Activated CD4-positive, alpha-beta T cell treated with anti-CD3 and anti-CD28 coated beads for 24 hours (primary cell): ENCODE data around the gene POLDIP2.
A peak's percentile ranks its signal among the peaks of the same experiment; 100 is the strongest.

Experiments used
- DNase-seq, 2 donors: peaks; one replicate each; pipeline ENCODE4 v3.0.0-alpha.2; 2020; ENCODE audit warnings: low read depth in 2 of 2

POLDIP2 gene

DNA sequence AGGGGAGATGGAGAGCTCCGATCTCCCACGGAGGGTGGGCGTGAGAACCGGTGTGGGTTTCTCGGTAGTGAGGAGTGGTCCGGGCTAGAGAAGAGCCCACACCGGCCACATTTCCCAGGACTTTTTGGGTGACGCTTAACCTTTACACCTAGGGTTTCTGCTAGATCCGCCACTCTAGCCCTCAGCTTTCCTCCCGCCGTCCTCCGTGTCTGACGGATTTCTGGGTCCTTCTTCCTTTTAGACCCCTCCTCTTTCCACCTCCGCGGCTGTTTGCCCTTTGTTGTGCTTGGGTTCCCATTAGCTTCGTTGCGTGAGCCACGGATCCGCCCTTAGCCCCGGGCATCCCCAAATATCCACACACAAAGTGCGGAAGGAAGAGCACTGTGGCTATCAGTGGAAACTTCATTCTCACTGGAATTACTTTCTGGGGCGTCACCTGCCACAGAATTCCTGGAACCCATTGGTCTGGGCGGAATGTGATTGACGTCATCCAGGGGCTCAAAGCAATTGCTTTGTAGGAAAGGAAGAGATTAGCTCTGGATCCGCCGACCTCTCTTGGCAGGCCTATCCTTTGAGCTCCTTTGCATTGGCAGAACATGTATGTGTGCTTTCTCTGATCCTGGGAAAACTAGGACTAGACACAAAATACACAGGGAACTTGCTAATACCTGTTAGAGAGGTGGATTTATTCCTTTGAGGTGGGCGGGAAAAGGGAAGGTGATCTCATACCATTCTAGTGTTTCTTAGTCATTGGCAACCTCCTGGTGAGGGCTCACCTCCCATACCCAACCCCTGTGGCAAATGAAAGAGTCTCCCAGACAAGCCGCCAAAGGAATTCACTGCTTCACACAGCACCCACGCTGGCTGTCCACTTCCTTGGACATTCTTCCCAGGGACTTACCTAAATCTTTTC, 21.1 kb downstream of the POLDIP2 start:
- DNase-seq: no peak

DNA sequence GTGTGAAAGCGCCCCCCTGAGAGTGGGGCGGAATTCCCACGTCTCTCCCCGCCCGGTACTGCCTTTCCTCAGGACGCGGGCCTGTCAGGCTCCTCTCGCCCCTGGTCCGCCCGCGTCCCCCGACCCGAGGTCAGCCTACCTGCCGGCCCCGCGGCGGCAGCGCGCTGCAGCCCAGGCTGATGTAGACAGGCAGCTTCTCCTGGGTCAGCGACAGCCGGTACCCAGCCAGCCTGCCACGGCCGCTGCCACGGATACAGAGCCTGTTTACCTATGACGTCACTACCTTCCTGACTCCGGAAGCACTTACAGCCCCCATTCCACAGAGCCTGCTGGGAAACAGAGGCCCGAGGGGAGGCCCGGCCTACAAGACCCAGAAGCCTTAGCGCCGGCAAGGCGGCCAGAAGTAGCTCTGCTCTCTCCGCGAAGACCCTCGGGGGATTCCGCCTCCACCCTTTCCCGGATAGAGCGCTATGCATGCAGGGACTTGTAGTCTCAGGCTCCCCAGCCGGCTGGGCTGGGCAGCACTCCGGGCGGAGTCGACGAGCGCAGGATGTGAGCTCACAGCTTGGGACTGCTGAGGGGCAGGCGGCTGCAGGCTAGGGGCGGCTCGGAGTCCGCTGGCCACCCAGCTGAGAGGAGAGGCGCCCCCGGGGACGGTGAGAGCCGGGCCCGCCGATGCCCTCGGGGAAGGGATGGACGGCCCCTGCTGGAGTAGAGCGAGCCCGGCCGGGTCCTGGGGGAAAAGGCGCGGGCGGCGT, 21.9 kb downstream of the POLDIP2 start, which contains the start of the genes IFT20 and TNFAIP1:
TSS of gene IFT20 (minus strand) at position 272 of the 758 bp plus-strand sequence. CDS start 3,487 bp downstream, outside the sequence.
TSS of gene TNFAIP1 (plus strand) at position 561 of the 758 bp plus-strand sequence. CDS start 3,761 bp downstream, outside the sequence.
- peak; percentile 90 to 92 for DNase-seq

DNA sequence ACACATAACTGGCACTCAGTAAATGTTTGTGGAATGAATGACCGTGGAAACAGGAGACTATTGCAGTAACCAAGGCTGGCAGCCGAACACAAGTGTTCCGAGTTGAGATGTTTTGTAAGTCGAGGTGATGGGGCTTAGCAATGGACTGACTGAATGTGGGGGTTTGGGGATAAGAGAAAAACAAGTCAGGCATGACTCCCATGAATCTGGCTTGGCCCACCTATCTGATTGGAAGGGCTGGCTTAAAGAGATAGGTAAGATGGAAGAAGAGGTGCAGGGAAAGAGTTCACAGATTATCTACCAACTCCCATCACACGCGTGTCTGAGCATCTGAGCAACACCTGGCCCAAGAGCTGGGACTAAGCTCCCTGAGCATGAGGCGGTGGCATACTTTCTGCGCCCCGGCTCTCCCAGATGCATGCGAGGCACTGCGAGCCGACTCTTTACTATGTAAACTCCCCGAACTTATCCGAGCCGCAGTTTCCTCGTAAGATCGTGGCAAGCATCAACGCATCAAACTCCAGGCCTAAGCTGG, 22.6 kb downstream of the POLDIP2 start:
- no peak for DNase-seq

DNA sequence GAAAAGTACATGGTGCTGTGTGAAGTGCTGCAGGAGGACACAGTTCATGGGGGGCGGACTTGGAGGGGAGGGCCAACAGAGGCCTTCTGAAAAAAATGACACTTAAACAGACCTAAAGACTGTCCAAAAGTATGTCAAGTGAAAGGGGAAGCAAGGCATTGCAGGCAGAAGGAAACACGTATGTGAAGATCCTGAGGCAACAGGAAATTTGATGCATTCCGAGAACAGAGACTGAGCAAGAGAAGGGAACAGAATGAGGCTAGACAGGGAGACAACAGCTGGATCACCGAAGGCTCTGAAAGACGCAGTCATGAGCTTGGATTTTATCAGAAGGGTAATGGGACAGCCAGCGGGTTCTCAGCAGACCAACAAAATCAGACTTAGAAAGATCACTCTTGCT, 23.2 kb downstream of the POLDIP2 start:
- no peak for DNase-seq

DNA sequence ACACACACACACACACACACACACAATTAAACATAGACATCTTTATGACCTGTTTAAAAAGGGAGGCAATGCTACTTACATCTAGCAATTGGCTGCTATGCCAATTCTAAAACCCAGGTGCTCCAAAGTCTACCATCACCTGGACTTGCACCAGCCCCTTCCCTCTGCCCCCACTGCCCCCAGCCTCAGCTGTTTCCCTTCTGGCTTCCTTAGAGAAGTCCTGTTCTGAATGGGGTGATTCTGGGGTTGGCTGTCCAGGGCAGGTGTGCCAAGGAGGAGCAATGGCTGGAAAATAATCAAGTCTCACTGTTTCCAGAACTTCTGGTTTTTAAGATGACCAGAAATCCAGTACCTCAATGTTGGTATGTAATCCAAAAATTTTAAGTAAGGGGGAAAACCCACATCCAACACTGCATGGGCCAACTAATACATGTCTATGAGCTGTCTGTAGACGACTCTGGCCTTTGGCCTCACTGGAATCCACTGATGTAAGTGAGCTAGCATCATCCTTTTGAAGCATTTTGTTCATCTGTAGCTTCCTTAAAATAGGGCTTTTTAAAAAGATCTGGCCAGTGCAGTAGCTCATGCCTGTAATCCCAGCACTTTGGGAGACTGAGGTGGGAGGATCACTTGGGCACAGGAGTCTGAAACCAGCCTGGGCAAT, 24.1 kb downstream of the POLDIP2 start:
- DNase-seq: no peak

DNA sequence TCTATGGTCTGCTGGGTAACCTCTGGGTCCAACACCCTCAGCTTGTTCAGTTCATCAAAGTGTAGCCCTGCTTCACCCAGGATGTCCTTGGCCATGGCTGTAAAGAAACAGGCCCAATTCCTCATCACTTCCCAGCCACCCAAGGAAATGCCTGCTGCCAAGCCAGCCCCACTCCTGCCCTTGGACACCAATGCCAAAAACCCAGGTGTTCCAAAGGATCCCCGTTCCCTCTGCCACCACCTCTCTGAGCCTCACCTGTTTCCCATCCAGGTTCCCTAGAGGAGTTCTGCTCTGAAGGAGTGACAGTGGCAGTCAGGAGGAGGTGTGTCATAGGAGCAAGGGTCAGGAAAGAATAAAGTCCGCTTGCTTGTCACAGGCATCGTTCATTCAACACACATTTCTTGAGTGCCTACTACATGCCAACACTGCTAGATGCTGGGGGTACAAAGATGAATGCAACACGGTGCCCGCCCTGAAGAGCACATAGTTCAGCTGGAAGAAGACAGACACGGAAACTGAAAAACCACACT, 25.4 kb downstream of the POLDIP2 start:
- DNase-seq: no peak

DNA sequence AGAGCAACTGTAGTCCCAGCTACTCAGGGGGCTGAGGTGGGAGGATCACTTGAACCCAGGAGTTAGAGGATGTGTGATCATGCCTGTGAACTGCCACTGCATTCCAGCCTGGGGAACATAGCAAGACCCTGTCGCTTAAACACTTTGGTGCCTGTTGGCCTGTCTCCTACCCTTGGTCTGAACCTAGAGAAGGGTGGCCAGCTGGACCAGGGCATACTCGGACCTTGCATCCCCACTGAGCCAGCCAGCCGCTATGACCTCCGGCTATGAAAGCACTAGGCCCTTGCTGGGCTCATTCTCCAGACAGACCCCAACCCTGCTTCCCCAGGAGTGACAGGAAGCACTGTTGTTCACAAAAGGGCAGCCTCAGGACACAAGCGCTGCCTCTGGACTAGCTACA, 26.7 kb downstream of the POLDIP2 start:
- no peak for DNase-seq

GRCh38 chr17:28328325-28328724, 29.0 kb downstream of the POLDIP2 start:
- no peak for DNase-seq

DNA sequence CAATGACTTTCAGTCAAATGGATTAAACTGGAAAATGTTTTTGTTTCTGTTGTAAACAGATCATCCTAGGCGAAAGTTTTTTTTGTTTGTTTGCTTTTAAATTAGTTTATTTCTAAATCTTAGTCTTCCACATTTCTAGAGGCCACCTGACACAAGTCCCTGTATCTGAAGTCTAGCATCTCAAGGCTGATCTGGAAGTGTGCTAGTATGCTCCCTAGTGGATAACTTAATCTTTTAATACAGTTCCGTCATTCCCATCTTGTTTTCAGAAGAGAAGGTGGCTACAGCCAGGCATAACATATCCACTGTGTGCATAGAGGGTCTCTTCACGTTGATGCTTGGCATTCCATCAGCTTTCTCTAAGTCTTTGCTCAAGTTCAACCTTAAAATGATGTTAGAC, 29.6 kb downstream of the POLDIP2 start:
- DNase-seq: no peak

DNA sequence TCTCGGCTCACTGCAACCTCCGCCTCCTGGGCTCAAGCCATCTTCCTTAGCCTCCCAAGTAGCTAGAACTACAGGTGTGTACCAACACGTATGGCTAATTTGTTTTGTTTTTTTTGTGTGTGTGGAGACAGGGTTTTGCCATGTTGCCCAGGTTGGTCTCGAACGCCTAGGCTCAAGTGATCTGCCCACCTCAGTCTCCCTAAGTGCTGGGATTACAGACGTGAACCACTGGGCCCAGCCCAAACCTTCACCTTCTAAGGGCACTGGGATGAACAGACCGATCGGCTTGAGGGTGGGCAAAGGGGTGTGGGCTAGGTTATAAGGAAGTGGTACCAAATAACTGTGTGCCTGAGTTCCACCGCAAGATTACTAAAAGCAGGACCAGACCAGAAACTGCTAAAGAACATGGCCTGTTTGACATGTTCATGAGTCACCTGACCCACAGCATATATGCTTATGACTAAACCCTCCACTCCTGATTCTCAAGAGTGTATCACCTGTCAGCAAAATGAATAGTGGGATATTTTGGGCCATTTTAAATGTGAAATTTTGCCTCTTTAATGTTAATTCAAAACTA, 30.2 kb downstream of the POLDIP2 start:
- no peak for DNase-seq

DNA sequence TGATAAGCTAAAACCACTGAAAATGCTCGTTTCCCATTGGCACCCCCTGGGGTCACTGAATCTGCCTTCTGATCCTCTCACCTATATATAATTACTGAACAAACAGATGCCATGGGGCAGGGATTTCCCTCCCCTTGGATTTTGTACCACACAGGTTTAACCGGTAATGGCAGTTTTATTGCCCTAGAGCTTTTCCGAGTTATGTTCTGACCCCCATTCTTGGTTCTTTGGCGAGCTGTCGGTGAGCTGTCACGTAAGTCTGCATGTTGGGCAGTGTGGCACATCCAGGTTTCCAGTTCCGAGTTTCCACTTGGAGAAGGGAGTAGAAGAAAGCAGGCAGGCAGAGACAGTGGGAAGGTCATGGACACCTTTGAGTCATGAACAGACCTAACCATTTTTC, 31.2 kb downstream of the POLDIP2 start:
- DNase-seq: no peak

DNA sequence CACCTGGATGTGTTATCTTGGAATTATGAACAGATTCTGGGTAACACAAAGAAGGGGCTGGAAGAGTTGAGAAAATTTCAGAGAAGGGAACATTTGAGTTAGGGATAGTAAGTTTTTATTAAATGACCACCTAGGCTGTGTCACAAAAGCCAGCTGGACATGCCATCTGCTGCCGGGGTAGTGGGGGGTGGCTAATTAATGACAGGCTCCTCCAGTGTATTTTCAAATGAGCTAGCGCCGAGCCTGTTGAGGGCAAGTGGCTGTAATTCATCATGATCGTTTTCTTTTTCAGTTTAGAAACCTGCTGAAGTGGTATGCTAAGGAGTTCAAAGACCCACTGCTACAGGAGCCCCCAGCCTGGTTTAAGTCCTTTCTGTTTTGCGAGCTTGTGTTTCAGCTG, 32.1 kb downstream of the POLDIP2 start:
- DNase-seq: no peak

DNA sequence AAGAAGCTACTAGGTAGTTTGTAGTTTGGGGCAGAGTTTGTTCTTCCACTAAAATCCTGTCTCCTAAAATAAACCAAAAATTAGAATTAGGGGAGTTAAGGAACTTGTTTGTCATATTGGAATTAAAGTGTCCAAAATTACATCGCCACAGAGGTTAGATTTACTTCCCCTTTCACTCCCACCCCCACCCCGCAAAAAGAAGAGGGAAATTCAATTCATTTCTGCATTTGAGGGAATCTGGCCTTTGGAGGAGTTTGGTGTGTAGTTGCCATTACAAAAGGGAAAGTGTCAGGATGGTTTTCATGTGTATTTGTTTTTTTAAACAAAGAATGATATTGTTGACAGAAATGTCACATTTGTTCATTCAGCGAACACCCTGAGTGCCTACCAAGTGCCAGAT, 32.5 kb downstream of the POLDIP2 start:
- no peak for DNase-seq

DNA sequence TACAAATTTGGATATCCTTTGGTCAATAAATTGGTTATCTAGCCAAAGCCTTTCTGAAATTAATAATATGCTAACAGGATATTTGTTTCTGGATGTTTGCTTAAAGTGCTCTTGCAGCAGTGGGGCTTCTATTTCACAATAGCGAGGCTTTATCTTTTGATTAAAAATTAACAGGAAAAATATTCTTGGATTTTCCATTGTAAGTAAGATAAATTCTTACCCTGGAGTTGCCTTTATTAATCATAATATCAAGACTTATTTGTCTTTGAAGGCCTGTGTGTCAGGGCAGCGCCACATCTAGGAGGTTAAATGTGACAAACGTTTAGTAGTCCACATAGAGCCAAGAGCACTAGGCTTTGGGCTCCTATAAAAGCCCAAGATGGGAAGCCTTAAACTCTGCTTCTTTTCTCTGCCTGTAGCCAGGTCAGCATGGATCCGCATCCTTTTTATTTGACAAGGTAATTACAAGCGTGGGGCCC, 33.0 kb downstream of the POLDIP2 start:
- DNase-seq: no peak

GRCh38 chr17:28320215-28321061, 36.9 kb downstream of the POLDIP2 start:
- no peak for DNase-seq

DNA sequence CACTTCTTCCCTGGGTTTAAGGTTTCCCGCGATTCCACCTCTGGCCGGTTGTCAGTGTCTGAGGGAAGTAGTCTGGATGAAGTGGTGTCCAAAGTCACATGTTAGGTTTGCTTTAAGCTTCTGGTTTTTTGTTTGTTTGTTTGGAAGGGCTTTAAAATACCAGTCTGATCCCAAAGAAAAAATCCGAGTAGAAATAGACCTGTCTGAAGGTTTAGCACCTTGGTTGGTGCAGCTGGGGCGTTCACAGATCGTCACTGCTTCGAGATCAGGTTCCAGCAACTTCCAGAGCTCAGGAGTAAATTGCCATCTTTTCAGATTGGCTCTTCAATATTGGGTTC, 37.8 kb downstream of the POLDIP2 start:
- no peak for DNase-seq

- peak; percentile 90 to 95 for DNase-seq
These were observed 38.3 kb downstream of the POLDIP2 start, which contains the start of gene TMEM97 for GRCh38 chr17:28318759-28319597. TMEM97 (plus strand) TSS chr17:28319200; CDS start chr17:28319240, 40 bp downstream.

DNA sequence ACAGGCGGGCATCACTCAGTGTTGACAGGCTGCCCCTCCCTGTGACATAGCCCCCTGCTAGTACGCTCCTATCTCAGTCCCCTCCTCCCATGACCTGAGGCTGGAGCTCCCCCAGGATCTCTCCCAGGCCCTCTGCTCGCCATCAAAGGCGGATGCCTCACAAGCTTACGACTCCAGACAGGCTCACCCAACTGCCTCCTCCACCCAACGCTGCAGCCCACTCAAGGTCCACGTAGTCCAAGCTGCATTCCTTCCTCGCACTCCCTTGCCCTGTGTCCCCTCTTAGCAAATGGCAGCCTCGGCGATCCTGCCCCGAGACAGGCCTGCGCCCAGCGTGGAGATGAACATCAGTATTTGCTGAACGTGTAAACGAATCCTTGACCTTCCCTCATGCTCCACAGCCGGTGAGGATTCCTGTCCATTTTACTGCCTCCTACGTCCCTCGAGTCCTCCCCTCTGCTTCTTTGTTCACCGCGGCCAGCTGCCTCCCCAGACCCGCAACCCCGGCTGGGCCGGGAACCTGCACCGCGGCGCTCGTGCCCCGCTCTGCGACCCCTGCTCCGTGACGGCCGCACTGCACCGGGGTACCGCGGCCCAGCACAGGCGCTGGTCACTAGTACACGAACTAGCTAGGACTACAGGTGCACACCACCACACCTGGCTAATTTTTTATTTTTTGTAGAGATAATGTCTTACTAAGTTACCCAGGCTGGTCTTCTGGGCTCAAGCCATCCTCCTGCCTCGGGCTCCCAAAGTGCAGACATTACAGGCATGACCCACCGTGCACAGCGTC, 39.2 kb downstream of the POLDIP2 start:
- DNase-seq: no peak
